Fibroblast of skin of abdomen (primary cell): ENCODE measurements around the gene SLC5A3.

ENCODE experiments used
- DNase-seq: peaks from one replicate; pipeline ENCODE4 v3.0.0-alpha.2; 2013

SLC5A3 gene

GRCh38 chr21:34105947-34106541 is 32.7 kb downstream of the SLC5A3 start:
- peak; percentile 4 for DNase-seq

GRCh38 chr21:34107606-34108005 is 34.2 kb downstream of the SLC5A3 start:
- DNase-seq = no peak

DNA sequence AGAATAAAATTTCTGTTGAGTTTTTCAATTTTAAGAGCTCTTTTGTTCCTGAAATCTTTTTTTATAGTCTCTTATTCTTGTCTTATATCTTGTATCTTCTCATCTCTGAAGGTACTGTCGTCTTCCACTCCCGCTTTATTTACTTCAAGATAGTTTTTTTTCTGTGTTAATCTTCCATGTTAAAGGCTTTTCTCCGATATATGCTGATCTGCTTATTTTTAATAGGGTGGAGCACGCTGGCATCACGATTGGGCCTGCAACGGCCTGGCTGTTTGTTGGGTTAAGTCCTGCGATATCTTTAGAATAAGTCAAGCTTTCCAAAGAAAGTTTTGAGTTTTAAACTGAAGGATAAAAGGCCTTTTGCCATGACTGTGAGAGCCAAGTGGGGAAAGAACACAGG is 35.7 kb downstream of the SLC5A3 start:
- DNase-seq = no peak

GRCh38 chr21:34110594-34111202 is 37.3 kb downstream of the SLC5A3 start:
- no peak for DNase-seq

- peak; percentile 25 for DNase-seq
Measured at GRCh38 chr21:34112316-34113033, 39.1 kb downstream of the SLC5A3 start.

- no peak for DNase-seq
Measured at GRCh38 chr21:34113842-34114241, 40.5 kb downstream of the SLC5A3 start.

DNA sequence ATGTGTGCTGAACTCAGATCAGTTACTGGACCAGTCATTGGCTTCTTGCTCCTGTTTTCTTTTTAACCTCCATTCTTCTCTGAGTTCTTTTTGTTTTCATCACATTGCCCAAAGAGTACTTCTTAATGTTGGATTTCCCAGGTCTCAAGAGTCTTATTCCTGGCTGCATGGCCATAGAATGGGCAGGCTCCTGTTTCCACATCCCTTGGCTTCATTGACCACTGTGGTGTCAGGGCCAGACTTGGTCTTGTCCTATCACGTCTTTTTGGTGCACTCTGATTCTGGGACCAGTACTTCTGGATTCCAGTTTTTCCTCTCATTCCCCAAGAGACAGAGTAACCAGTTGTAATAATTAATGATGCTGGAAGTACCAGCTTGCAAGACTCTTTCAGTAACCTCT is 41.8 kb downstream of the SLC5A3 start:
- DNase-seq = no peak

DNA sequence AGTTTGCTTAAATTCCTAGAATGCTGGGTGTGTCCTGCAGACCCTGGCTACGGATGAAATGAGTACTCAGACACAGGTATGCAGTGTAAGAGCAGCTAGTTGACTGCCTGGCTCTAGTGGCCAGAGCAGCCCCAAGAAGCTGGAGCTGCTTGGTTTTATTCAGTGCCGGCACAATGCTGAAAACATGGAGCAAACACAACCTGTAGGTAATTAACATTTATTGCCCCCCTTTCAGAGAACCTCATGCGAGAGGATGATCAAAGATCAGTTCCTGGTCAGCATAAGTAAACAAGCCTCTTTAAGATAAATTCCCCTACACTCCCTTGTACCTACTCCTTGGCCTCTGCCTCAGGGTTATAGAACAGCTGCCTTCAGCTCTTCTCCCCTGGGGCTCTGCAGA is 43.2 kb downstream of the SLC5A3 start:
- DNase-seq = no peak

- DNase-seq = no peak
Measured at GRCh38 chr21:34120867-34121266, 47.5 kb downstream of the SLC5A3 start.

DNA sequence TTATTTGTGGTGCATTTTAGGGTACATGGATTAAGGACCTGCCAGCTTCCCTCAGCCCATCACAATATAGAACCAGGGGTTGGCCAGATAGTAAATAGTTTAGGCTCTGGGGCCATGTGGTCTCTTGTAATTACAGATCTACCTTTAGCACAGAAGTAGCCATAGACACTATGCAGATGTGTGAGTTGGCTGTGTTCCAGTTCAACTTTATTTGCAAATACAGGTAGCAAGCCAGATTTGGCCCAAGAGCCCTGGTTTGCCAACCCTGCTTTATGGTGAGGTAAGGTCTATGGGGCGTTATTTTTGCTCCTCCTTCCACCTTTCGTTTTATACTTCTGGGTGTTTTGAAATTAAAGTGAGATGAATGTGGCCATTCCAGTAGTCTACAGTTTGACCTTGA is 48.7 kb downstream of the SLC5A3 start:
- DNase-seq = no peak
